ENCODE data around the gene REPIN1. TPM values are rescaled to one million over a fixed set of nuclear protein-coding genes. Genes with fewer than 3 reads are reported as not detected.

REPIN1 gene
- total RNA-seq, 2 donors from 2014 or later: 53.9 to 84.2 TPM

DNA sequence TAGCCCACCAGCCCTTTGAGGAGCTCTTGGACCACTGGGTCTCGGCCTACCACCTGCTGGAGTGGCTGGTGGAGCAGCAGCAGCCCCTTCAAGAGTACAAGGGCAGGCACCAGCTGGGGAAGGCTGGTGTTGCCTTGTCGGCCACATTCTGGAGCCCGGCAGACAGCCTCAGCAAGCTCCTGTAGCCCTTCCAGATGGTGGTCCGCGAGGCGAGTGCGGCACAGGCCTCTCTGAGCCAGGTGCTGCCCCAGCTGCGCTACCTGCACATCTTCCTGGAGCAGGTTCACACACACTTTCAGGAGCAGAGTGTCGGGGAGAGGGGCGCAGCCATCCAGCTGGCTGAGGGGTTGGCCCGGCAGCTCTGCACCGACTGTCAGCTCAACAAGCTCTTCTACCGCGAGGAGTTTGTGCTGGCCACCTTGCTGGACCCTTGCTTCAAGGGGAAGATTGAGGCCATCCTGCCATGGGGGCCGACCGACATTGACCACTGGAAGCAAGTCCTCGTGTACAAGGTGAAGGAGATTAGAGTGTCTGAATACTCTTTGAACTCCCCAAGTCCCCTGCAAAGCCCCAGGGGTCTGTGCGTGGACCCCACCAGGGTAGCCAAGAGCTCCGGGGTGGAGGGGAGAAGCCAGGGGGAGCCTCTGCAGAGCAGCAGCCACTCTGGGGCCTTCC, 38.3 kb upstream of the REPIN1 start:
- DNase-seq (ENCODE audit: low spot score): no peak
- ATAC-seq: no peak
- Mint-ChIP-seq H3K36me3 (peaks cover 6% of the 10 kb centered on the region), H3K27me3 (no peaks in the 10 kb centered on the region), H3K4me3 (no peak overlapping the region), H3K4me1 (ENCODE audit: low read depth in 2 of 2) (peaks cover under 1 to 8% of the 10 kb centered on the region in 2 donors), H3K27ac (no peak overlapping the region), H3K9me3 (no peaks in the 10 kb centered on the region)

DNA sequence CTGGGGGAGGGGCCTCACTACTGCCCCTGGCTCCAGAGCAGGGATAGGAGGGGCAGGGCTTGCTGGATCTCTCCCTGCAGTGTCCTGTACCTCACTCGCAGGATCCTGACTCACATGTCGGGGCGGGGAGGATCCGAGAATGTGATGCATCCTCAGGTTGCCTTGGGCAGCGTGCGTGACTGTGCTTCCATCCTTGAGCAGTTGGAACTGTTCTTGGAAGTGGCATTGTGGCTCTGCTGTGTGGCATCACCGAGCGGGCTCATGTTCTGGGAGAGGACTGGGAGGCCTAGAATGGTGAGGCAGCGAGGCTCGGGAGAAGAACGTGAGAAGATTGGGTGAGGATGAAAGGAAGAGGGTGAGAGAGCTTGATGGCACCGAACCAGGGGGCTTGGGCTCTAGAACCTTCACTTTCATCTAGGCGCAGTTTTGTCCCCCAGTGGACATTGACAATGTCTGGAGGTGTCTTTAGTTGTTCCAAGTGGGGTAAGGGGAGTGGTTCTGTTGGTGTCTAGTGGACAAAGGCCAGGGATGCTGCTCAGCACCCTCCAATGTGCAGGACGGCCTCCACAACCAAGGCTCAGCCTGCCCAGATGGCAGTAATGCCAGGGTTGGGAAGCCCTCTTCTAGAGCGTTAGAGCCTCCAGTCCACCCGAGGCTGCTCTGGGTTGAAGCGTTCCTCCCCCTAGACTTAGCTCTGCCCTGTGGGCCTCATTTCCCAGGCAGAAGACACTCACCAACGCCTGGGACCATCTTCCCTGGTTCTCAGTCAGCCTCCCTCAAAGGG, 35.6 kb upstream of the REPIN1 start:
- ATAC-seq: no peak
- Mint-ChIP-seq H3K9me3 (no peaks in the 10 kb centered on the region), H3K27me3 (no peaks in the 10 kb centered on the region), H3K36me3 (peaks cover 2% of the 10 kb centered on the region), H3K4me1 (ENCODE audit: low read depth in 2 of 2) (peaks cover 0 to 3% of the 10 kb centered on the region in 2 donors), H3K27ac (no peak overlapping the region), H3K4me3 (no peak overlapping the region)
- DNase-seq (ENCODE audit: low spot score): no peak

DNA sequence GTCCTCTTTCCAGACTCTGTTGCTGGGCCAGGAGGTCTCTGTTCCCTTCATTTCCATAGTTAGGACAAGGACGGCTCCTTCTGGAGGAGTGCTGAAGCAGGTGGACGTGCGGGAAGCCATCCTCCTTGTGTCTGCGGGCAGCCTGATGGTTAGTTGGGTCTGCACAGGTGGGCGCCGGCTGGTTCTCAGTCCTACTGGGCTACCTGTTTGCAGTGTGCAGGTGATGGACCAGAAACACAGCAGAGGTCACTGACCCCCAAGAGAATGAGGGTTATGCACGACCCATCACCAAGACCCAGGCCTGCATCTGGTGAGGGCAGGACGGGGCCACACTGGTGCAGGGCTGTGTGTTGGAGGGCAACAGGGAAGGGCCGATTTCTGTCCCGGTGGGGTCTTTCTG, 35.0 kb upstream of the REPIN1 start:
- no peak for DNase-seq (ENCODE audit: low spot score)
- no peak for ATAC-seq
- Mint-ChIP-seq H3K9me3 (no peaks in the 10 kb centered on the region), H3K27me3 (no peaks in the 10 kb centered on the region), H3K4me3 (no peak overlapping the region), H3K27ac (no peak overlapping the region), H3K36me3 (no peaks in the 10 kb centered on the region), H3K4me1 (ENCODE audit: low read depth in 2 of 2) (peaks cover 0 to 3% of the 10 kb centered on the region in 2 donors)

DNA sequence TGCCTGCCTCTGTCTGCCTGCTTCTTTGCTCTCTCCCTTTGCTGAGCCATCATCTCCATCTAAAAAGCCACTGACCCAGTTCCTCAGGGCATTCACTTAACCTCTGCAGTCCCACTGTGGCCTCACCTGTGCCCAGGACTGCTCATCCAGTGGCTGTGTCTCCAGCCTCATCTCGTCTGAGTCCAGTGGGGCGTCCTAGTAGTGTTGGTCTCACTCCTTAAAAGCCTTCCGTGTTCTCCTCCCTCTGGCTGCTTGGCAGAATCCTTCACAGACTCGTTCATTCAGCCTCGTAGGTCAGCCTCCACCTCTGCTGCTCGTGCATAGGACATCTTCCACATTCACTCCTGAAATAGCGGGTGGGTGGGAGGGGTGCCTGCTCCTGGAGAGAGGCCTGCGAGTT, 34.5 kb upstream of the REPIN1 start:
- no peaks in the 10 kb centered on the region for H3K27me3 Mint-ChIP-seq
- H3K27ac Mint-ChIP-seq: no peak overlapping the region
- H3K36me3 Mint-ChIP-seq: no peaks in the 10 kb centered on the region

DNA sequence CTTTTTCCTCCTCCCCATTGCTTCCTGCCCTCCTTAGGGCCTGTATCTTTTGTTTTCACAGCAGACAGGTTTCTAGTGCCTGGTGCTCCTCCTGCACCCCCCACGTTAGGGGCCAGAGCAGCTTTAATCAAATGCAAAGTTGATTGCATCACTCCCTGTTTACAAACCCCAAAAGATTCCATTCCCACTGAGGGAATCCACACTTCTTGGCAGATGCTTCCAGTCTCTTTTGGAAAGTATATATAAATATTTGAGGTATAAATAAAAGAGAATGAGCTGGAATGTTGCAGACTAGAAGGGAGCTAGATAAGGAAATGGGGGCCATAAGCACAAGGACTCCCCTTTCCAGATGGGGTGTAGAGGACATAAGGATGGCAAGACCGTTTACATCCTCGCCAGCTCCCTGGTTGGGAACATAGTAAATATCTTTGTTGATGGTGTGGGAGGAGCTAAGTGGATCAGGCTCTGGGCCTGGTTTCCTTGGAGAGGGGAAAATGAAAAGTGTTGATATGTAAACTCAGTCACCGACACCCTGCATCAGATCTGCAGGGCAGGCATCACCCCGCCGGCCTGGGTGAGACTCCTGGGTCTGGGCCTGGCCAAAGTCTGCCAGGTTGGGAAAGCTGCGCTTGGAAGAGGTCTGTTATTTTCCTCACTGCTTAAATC, 33.4 kb upstream of the REPIN1 start:
- no peaks in the 10 kb centered on the region for H3K9me3 Mint-ChIP-seq
- DNase-seq (ENCODE audit: low spot score): no peak
- no peak overlapping the region for H3K27ac Mint-ChIP-seq

More for the DNA sequence above, 34.5 kb upstream of the REPIN1 start:
- ATAC-seq: no peak
- peaks cover 0 to 3% of the 10 kb centered on the region in 2 donors for H3K4me1 Mint-ChIP-seq (ENCODE audit: low read depth in 2 of 2)
- H3K4me3 Mint-ChIP-seq: no peak overlapping the region
- DNase-seq (ENCODE audit: low spot score): no peak
- no peaks in the 10 kb centered on the region for H3K9me3 Mint-ChIP-seq

DNA sequence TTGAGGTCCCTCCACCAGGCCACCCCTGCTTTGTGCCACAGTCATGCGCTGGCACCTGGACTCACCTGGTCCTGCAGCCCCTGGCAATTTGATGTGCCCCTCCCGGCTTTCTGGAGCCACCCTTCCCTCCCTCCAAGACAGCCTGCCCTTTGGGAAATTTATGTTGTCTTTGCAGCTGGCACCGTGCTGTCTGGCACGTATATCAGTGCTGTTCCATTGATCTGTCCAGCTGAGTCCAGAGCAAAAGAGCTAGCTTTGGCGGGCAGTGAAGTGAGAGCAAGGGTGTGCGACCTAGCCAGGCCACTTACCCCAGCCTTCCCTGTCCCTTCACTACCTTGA, 32.9 kb upstream of the REPIN1 start:
- peaks cover 0 to 8% of the 10 kb centered on the region in 2 donors for H3K27me3 Mint-ChIP-seq
- DNase-seq (ENCODE audit: low spot score) (no peak), ATAC-seq (no peak)
- H3K27ac Mint-ChIP-seq: no peak overlapping the region
- no peaks in the 10 kb centered on the region for H3K36me3 Mint-ChIP-seq
- H3K9me3 Mint-ChIP-seq: no peaks in the 10 kb centered on the region
- H3K4me1 Mint-ChIP-seq (ENCODE audit: low read depth in 2 of 2): peaks cover 0 to 6% of the 10 kb centered on the region in 2 donors
- H3K4me3 Mint-ChIP-seq: no peak overlapping the region

More for the DNA sequence above, 33.4 kb upstream of the REPIN1 start:
- peaks cover 0 to 6% of the 10 kb centered on the region in 2 donors for H3K4me1 Mint-ChIP-seq (ENCODE audit: low read depth in 2 of 2)
- H3K4me3 Mint-ChIP-seq: no peak overlapping the region
- ATAC-seq: no peak
- no peaks in the 10 kb centered on the region for H3K36me3 Mint-ChIP-seq
- H3K27me3 Mint-ChIP-seq: peaks cover 0 to 5% of the 10 kb centered on the region in 2 donors

DNA sequence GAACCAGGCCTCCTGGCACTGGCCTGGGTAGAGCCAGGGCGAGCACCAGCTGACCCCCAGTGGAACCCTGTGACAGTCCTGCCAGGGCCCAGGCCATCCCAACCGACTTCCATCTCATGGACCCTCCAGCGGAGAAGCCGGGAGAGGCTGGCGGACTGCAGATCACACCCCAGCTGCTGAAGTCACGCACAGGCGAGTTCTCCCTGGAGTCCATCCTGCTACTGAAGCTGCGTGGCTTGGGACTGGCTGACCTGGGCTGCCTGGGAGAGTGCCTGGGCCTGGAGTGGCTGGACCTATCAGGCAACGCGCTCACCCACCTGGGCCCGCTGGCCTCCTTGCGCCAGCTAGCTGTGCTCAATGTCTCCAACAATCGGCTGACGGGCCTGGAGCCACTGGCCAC, 31.9 kb upstream of the REPIN1 start:
- no peak overlapping the region for H3K4me3 Mint-ChIP-seq
- H3K9me3 Mint-ChIP-seq: no peaks in the 10 kb centered on the region
- ATAC-seq: no peak
- DNase-seq (ENCODE audit: low spot score): no peak
- no peak overlapping the region for H3K27ac Mint-ChIP-seq
- H3K27me3 Mint-ChIP-seq: peaks cover 2 to 12% of the 10 kb centered on the region in 2 donors
- no peaks in the 10 kb centered on the region for H3K36me3 Mint-ChIP-seq
- peaks cover 0 to 5% of the 10 kb centered on the region in 2 donors for H3K4me1 Mint-ChIP-seq (ENCODE audit: low read depth in 2 of 2)

DNA sequence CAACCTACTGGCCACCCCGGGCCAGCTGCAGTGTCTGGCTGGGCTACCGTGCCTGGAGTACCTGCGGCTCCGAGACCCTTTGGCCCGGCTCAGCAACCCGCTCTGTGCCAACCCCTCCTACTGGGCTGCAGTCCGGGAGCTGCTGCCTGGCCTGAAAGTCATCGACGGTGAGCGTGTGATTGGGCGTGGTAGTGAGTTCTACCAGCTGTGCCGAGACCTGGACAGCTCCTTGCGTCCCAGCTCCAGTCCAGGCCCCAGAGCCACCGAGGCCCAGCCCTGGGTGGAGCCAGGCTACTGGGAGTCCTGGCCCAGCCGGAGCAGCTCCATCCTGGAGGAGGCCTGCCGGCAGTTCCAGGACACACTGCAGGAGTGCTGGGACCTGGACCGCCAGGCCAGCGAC, 31.4 kb upstream of the REPIN1 start:
- Mint-ChIP-seq H3K4me1 (ENCODE audit: low read depth in 2 of 2) (peaks cover 0 to 8% of the 10 kb centered on the region in 2 donors), H3K27me3 (peaks cover 7 to 16% of the 10 kb centered on the region in 2 donors), H3K27ac (no peak overlapping the region), H3K4me3 (no peak overlapping the region), H3K36me3 (no peaks in the 10 kb centered on the region), H3K9me3 (no peaks in the 10 kb centered on the region)
- no peak for DNase-seq (ENCODE audit: low spot score)
- ATAC-seq: peak in 1 of 2 donors; percentile 13

DNA sequence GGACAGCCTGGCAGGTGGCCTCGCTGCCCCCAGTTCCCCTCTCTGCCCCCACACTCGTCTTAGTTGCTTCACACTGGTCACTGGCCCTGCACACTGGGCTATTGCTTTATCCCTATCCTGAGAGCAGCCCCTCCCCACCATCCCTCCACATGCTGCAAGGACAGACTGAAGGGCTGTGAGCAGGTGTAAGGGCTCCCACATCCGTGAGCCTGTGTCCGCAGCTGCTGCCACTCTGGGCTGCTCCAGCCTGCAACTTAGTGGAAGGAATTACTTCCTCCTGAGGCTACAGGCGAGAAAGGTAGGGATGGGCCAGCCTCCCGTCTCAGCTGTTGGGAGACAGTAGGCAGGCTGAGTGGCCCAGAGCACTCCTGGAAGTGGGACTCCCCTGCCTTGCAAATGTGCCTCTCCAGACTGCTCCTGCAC, 31.0 kb upstream of the REPIN1 start:
- H3K9me3 Mint-ChIP-seq: no peaks in the 10 kb centered on the region
- no peak overlapping the region for H3K27ac Mint-ChIP-seq
- peaks cover 10 to 18% of the 10 kb centered on the region in 2 donors for H3K27me3 Mint-ChIP-seq
- H3K4me3 Mint-ChIP-seq: no peak overlapping the region
- no peaks in the 10 kb centered on the region for H3K36me3 Mint-ChIP-seq
- DNase-seq (ENCODE audit: low spot score) (no peak), ATAC-seq (no peak)
- H3K4me1 Mint-ChIP-seq (ENCODE audit: low read depth in 2 of 2): peaks cover 0 to 8% of the 10 kb centered on the region in 2 donors

DNA sequence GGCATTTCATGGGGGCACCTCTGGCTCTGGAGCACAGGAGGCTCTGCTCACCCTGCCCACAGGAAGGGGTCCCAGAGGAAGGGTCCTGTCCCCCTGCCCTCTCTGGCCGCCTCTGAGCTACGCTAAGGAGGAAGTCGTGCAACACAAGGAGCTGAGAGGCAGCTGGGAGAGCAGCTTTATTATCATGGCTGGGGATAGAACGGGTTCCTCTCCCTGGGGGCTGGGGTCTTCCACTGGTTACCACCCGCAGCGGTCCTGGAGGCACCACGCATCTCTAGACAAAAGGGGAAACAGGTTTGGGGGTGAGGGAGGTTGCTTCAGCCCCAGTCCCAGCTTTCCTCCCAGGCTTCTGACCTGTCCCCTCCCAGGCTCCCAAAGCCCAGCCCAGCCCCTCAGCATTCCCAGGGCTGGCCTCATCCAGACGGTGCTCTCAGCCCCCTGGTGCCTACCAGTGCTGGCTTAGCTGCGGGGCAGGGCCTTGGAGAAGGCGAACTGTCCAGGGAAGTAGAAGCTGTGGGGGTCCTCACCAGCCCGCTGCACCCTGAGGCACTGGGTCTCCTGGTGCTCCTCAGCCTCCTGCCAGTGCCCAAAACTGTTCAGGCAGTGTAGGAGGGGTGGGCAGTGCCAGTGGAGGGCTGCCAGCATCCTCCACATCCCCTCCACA, 30.3 kb upstream of the REPIN1 start:
- H3K4me1 Mint-ChIP-seq (ENCODE audit: low read depth in 2 of 2): peaks cover 0 to 8% of the 10 kb centered on the region in 2 donors
- H3K4me3 Mint-ChIP-seq: no peak overlapping the region
- H3K27me3 Mint-ChIP-seq: peaks cover 12 to 21% of the 10 kb centered on the region in 2 donors
- no peak overlapping the region for H3K27ac Mint-ChIP-seq
- DNase-seq (ENCODE audit: low spot score) (no peak), ATAC-seq (no peak)
- no peaks in the 10 kb centered on the region for H3K36me3 Mint-ChIP-seq
- no peaks in the 10 kb centered on the region for H3K9me3 Mint-ChIP-seq

DNA sequence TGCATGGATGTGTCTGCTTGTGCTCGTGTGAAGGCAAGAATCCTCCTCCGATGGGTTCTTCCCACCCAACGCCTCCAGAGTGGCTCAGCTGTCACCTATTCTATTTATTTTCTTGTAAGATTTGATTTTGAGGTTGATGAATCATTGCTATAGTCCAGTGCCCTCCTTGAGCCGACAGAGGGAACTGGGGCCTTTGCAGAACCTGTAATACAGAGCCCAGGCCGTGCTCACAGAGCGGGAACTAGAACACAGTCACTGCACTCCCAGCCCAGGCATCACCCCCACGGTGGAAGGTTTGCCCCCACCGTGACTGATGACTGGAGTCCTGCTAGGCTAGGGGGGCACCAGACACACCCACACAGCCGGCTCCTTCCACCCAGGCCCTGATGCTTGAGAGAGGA, 29.2 kb upstream of the REPIN1 start:
- no peak for ATAC-seq
- Mint-ChIP-seq H3K9me3 (no peaks in the 10 kb centered on the region), H3K36me3 (no peaks in the 10 kb centered on the region)

DNA sequence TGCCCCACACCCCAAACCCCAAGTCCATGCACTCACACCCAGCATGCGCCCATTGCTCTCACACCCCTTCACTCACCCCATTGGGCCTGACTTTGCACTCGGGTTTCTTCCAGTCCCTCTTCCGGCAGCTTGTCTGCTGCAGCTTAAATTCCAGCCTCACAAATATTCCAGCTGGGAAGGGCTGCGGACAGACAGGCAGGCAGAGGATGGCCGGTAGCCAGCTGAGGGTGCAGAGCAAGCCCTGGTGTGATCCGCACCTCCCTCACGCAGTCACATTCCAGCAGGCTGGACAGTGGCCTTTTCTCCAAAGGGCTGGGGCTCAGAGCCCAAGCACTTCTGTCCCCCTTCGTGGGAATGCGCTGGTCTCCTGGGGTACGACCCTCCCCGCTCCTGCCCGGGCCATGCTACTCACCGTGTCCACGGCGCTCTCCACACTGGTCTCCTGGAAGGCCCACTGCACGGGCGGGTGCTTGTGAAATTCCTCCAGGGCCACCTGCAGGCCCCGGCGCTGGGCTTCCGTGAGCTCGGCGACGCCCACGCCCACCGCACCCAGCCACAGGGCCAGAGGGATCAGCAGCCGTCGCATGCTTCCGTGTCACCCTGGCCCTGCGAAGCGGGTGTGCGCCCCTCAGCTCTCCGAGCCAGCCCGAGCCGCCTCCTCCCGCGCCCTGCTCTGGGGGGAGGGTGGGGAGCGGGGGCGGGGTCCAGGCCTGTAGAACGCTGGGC, 28.4 kb upstream of the REPIN1 start:
- H3K27me3 Mint-ChIP-seq: peaks cover 20 to 28% of the 10 kb centered on the region in 2 donors

More for the DNA sequence above, 29.2 kb upstream of the REPIN1 start:
- peaks cover 0 to 8% of the 10 kb centered on the region in 2 donors for H3K4me1 Mint-ChIP-seq (ENCODE audit: low read depth in 2 of 2)
- peaks cover 20 to 28% of the 10 kb centered on the region in 2 donors for H3K27me3 Mint-ChIP-seq
- DNase-seq (ENCODE audit: low spot score): no peak
- H3K27ac Mint-ChIP-seq: no peak overlapping the region
- H3K4me3 Mint-ChIP-seq: no peak overlapping the region

DNA sequence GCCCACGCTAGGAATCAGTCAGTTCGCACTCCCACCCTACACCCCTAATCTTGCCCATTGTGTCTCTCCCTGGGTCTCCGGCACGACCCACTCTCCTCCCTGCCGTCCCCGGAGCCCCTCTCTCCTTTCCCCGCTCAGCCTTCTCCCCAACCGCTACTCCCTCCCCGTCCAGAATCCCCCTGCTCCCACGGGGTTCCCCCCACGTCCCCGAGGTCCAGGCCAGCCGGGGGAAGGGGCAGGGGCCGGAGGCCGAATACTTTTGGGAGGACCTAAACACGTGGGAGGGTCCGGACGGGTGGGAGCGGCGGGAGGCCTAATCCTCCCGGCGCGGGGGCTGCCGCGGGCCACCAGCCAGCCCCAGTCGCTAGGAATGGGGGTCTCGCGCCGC, 27.8 kb upstream of the REPIN1 start:
- H3K27me3 Mint-ChIP-seq: peaks cover 21 to 28% of the 10 kb centered on the region in 2 donors
- no peak overlapping the region for H3K27ac Mint-ChIP-seq
- no peak overlapping the region for H3K4me3 Mint-ChIP-seq
- no peaks in the 10 kb centered on the region for H3K36me3 Mint-ChIP-seq
- no peaks in the 10 kb centered on the region for H3K9me3 Mint-ChIP-seq
- no peak for DNase-seq (ENCODE audit: low spot score)
- ATAC-seq: no peak
- H3K4me1 Mint-ChIP-seq (ENCODE audit: low read depth in 2 of 2): peaks cover 0 to 8% of the 10 kb centered on the region in 2 donors

More for the DNA sequence above, 28.4 kb upstream of the REPIN1 start:
- Mint-ChIP-seq H3K4me3 (no peak overlapping the region), H3K9me3 (no peaks in the 10 kb centered on the region), H3K27ac (no peak overlapping the region), H3K36me3 (no peaks in the 10 kb centered on the region), H3K4me1 (ENCODE audit: low read depth in 2 of 2) (peaks cover 0 to 8% of the 10 kb centered on the region in 2 donors)
- DNase-seq (ENCODE audit: low spot score) (no peak), ATAC-seq (no peak)

All from natural killer cell treated with Interleukin-12 subunit alpha and Interleukin-12 subunit beta and Interleukin-15 and Interleukin-18, amount 100 ng/mL, for 72 hours (primary cell).